Measurements from ENCODE around the gene LOXHD1. TPM values are rescaled to one million over a fixed set of nuclear protein-coding genes. Genes with fewer than 3 reads are reported as not detected.

The LOXHD1 gene
- total RNA-seq, 1 donor from 2014 or later: not detected

DNA sequence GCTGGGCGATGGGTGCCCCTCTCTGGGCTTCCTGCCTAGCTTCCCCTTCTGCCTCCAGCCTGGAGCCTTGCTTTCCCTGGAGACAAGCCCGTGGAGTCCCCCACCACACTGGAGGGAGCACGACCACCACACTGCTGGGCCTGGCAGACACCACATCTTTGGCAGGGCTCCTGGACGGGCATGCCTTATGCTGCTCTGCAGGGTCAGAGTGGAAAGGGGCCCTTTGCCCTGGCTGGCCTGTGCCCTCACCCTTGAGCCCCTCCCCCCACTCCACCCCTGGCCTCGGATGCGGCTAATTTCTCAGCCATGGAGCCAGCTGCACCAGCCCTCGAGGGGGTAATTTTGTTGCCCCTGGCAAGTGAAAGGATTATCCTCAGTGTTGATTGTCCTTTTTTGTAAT, 194.5 kb downstream of the LOXHD1 start:
- Histone ChIP-seq H3K4me1 (no peaks in the 10 kb centered on the region), H3K36me3 (no peaks in the 10 kb centered on the region), H3K4me3 (no peak overlapping the region), H3K27me3 (no peaks in the 10 kb centered on the region), H3K27ac (no peak overlapping the region), H3K9me3 (no peaks in the 10 kb centered on the region)
- intact Hi-C loops (cut with DNase I): no loop called here
- DNase-seq (ENCODE audit: extremely low spot score in 2 of 2): no peak
- TF ChIP-seq, protein P1, sequence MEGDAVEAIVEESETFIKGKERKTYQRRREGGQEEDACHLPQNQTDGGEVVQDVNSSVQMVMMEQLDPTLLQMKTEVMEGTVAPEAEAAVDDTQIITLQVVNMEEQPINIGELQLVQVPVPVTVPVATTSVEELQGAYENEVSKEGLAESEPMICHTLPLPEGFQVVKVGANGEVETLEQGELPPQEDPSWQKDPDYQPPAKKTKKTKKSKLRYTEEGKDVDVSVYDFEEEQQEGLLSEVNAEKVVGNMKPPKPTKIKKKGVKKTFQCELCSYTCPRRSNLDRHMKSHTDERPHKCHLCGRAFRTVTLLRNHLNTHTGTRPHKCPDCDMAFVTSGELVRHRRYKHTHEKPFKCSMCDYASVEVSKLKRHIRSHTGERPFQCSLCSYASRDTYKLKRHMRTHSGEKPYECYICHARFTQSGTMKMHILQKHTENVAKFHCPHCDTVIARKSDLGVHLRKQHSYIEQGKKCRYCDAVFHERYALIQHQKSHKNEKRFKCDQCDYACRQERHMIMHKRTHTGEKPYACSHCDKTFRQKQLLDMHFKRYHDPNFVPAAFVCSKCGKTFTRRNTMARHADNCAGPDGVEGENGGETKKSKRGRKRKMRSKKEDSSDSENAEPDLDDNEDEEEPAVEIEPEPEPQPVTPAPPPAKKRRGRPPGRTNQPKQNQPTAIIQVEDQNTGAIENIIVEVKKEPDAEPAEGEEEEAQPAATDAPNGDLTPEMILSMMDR (IDR thresholded peaks at IDR 0.05): no peak
- TF ChIP-seq POLR2AphosphoS5 (IDR thresholded peaks at IDR 0.05; ENCODE audit: insufficient read depth in 1 of 2, low read depth in 1 of 2) (no peak), POLR2A (IDR thresholded peaks at IDR 0.05) (no peak)

DNA sequence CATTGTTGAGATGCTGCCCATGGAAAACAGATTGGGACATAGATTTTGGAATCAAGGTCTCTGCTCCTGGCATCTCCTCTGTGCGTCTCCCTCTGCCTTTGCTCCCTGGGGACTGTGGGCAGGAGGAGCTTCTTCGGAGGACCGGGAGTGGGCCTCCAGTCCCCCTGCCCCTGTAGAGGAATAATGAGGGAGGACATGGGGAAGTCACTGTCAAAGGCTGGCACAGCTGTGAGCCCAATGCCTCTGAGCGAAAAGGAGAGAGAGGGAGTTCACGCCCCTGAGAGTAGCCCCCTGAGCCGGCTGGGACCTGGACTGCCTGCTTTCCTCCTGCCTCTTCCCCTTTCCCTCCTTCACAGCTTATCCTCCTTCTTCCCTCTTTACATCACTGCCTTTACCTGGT, 195.0 kb downstream of the LOXHD1 start:
- TF ChIP-seq POLR2AphosphoS5 (IDR thresholded peaks at IDR 0.05; ENCODE audit: insufficient read depth in 1 of 2, low read depth in 1 of 2) (no peak), POLR2A (IDR thresholded peaks at IDR 0.05) (no peak)
- TF ChIP-seq, protein P1 (IDR thresholded peaks at IDR 0.05): no peak
- H3K9me3 ChIP-seq: no peaks in the 10 kb centered on the region
- no peaks in the 10 kb centered on the region for H3K36me3 ChIP-seq
- H3K27me3 ChIP-seq: no peaks in the 10 kb centered on the region
- no peak overlapping the region for H3K27ac ChIP-seq
- DNase-seq (ENCODE audit: extremely low spot score in 2 of 2): no peak
- no peak overlapping the region for H3K4me3 ChIP-seq
- intact Hi-C loops (cut with DNase I): no loop called here
- no peaks in the 10 kb centered on the region for H3K4me1 ChIP-seq

DNA sequence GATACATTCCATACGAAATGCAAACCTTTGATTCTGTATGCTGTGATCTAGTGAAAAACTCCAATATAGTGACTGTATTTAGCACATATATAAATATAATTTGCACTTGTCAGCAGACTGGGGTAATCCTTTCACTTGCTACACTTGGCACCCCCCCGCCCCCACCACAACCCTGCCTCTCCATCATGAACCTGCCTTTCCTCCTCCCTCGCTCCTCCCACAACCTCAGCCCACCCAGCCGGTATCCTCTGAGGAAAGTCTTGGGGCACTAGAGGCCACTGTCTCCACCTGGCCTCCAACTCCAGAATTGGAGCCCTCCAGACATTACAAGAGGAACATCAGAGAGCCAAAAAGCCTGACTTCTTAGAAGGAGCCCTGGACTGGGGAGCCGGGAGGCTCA, 196.3 kb downstream of the LOXHD1 start:
- intact Hi-C loops (cut with DNase I): no loop called here
- no peaks in the 10 kb centered on the region for H3K4me1 ChIP-seq
- no peak for DNase-seq (ENCODE audit: extremely low spot score in 2 of 2)
- no peaks in the 10 kb centered on the region for H3K36me3 ChIP-seq
- H3K27ac ChIP-seq: no peak overlapping the region
- TF ChIP-seq, protein P1 (IDR thresholded peaks at IDR 0.05): no peak
- TF ChIP-seq POLR2A (IDR thresholded peaks at IDR 0.05): no peak
- no peak for TF ChIP-seq POLR2AphosphoS5 (IDR thresholded peaks at IDR 0.05; ENCODE audit: insufficient read depth in 1 of 2, low read depth in 1 of 2)
- H3K4me3 ChIP-seq: no peak overlapping the region
- H3K9me3 ChIP-seq: no peaks in the 10 kb centered on the region
- H3K27me3 ChIP-seq: no peaks in the 10 kb centered on the region

DNA sequence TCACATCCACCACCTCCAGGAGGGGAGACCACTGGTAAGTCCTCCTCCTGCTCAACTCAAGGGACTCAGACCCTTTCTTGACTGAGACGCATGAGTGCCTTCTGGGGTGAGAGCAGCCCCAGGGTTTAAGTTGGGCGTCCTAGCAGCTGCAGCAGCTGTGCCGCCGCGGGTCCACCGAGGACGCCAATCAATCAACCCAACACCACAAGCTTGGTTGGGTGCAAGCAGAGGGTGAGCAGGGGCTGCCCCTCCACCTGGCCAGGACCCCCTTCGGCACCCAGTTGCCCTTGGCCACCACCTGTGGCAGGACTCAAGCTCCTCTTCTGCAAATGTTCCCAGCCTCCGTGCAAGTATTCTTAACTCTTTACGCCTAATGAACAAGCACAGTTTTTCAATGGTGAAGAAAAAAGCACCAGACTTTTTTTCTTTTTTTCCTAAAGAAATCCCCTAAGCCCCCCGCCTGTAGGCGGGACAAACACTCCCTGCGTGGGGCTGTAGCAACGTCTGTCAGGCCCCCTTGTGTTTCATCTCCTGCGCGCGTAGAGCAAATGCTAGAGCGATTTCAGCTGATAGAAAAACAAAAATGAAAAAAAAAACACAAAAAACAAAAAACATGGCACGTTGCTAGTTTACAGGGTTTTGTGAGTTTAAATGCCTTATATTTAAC, 197.1 kb downstream of the LOXHD1 start:
- no peak overlapping the region for H3K27ac ChIP-seq
- H3K4me1 ChIP-seq: no peaks in the 10 kb centered on the region
- TF ChIP-seq, protein P1 (IDR thresholded peaks at IDR 0.05): no peak
- no peak for TF ChIP-seq POLR2A (IDR thresholded peaks at IDR 0.05)
- no peak for TF ChIP-seq POLR2AphosphoS5 (IDR thresholded peaks at IDR 0.05; ENCODE audit: insufficient read depth in 1 of 2, low read depth in 1 of 2)
- no peak overlapping the region for H3K4me3 ChIP-seq
- H3K9me3 ChIP-seq: no peaks in the 10 kb centered on the region
- intact Hi-C loops (cut with DNase I): no loop called here
- H3K36me3 ChIP-seq: no peaks in the 10 kb centered on the region
- H3K27me3 ChIP-seq: no peaks in the 10 kb centered on the region
- no peak for DNase-seq (ENCODE audit: extremely low spot score in 2 of 2)

DNA sequence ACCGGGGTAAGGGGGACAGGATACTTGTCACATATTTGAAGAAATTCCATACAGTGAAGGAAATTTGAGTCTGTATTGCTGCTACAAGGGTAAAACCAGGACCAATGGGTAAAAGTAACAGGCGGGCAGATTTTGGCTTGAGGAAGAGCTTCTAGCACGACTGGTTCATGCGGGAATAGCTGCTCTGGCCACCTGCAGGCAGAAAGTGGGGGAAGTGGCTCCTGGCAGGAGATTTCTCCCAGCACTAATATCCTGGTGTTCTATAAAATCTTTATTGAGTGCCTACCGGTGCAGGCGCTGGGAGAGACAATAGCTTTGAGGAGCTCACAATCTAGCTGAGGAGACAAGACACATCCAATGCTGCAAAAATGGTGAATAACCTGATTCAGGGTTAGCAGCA, 198.5 kb downstream of the LOXHD1 start:
- Histone ChIP-seq H3K36me3 (no peaks in the 10 kb centered on the region), H3K27me3 (no peaks in the 10 kb centered on the region), H3K27ac (no peak overlapping the region), H3K4me1 (no peaks in the 10 kb centered on the region), H3K4me3 (no peak overlapping the region), H3K9me3 (no peaks in the 10 kb centered on the region)
- TF ChIP-seq POLR2A (IDR thresholded peaks at IDR 0.05) (no peak), POLR2AphosphoS5 (IDR thresholded peaks at IDR 0.05; ENCODE audit: insufficient read depth in 1 of 2, low read depth in 1 of 2) (no peak)
- TF ChIP-seq, protein P1 (IDR thresholded peaks at IDR 0.05): no peak
- intact Hi-C loops (cut with DNase I): no loop called here
- DNase-seq (ENCODE audit: extremely low spot score in 2 of 2): no peak

Measured in vagina (tissue), 2 donors.